ENCODE results near the gene CCNK.

Gene CCNK

GRCh38 chr14:99522934-99523703 is 41.9 kb downstream of the CCNK start:
- Mint-ChIP-seq H3K27ac (peak overlapping the region; percentile 89), H3K9me3 (no peaks in the 10 kb centered on the region), H3K36me3 (ENCODE audit: low read depth) (no peaks in the 10 kb centered on the region), H3K4me1 (peaks cover 76% of the 10 kb centered on the region), H3K27me3 (ENCODE audit: low read depth, poor library complexity) (no peaks in the 10 kb centered on the region), H3K4me3 (peak overlapping the region; percentile 63)
- TF ChIP-seq CTCF (IDR thresholded peaks at IDR 0.05): no peak
- peak; percentile 68 for DNase-seq

GRCh38 chr14:99523704-99524055 is 42.5 kb downstream of the CCNK start:
- Mint-ChIP-seq H3K27me3 (ENCODE audit: low read depth, poor library complexity) (no peaks in the 10 kb centered on the region), H3K4me3 (no peak overlapping the region), H3K4me1 (peaks cover 80% of the 10 kb centered on the region), H3K9me3 (no peaks in the 10 kb centered on the region), H3K27ac (no peak overlapping the region), H3K36me3 (ENCODE audit: low read depth) (no peaks in the 10 kb centered on the region)
- no peak for TF ChIP-seq CTCF (IDR thresholded peaks at IDR 0.05)
- no peak for DNase-seq

GRCh38 chr14:99524091-99524661 is 43.0 kb downstream of the CCNK start:
- no peaks in the 10 kb centered on the region for H3K27me3 Mint-ChIP-seq (ENCODE audit: low read depth, poor library complexity)
- no peaks in the 10 kb centered on the region for H3K36me3 Mint-ChIP-seq (ENCODE audit: low read depth)
- DNase-seq: peak; percentile 4
- H3K4me3 Mint-ChIP-seq: no peak overlapping the region
- H3K27ac Mint-ChIP-seq: no peak overlapping the region
- no peak for TF ChIP-seq CTCF (IDR thresholded peaks at IDR 0.05)
- no peaks in the 10 kb centered on the region for H3K9me3 Mint-ChIP-seq
- peaks cover 85% of the 10 kb centered on the region for H3K4me1 Mint-ChIP-seq

GRCh38 chr14:99524804-99525698 is 43.8 kb downstream of the CCNK start:
- DNase-seq: no peak
- H3K27me3 Mint-ChIP-seq (ENCODE audit: low read depth, poor library complexity): no peaks in the 10 kb centered on the region
- H3K9me3 Mint-ChIP-seq: no peaks in the 10 kb centered on the region
- no peak overlapping the region for H3K4me3 Mint-ChIP-seq
- no peaks in the 10 kb centered on the region for H3K36me3 Mint-ChIP-seq (ENCODE audit: low read depth)
- no peak for TF ChIP-seq CTCF (IDR thresholded peaks at IDR 0.05)
- peaks cover 77% of the 10 kb centered on the region for H3K4me1 Mint-ChIP-seq
- no peak overlapping the region for H3K27ac Mint-ChIP-seq

- H3K36me3 Mint-ChIP-seq (ENCODE audit: low read depth): no peaks in the 10 kb centered on the region
- no peak for DNase-seq
- TF ChIP-seq CTCF (IDR thresholded peaks at IDR 0.05): no peak
- no peak overlapping the region for H3K27ac Mint-ChIP-seq
- no peaks in the 10 kb centered on the region for H3K27me3 Mint-ChIP-seq (ENCODE audit: low read depth, poor library complexity)
- H3K9me3 Mint-ChIP-seq: no peaks in the 10 kb centered on the region
- peaks cover 80% of the 10 kb centered on the region for H3K4me1 Mint-ChIP-seq
- no peak overlapping the region for H3K4me3 Mint-ChIP-seq
Observed at GRCh38 chr14:99525699-99526080, 44.5 kb downstream of the CCNK start.
